Lower leg skin (tissue), 4 donors: ENCODE data around the gene CACNA1D. TPM values are rescaled to one million over a fixed set of nuclear protein-coding genes. Genes with fewer than 3 reads are reported as not detected.

Experiments used
- DNase-seq, 2 donors: peaks; one replicate each; pipeline ENCODE4 v3.0.0-alpha.2; 2019; ENCODE audit warnings: low spot score in 2 of 2
- H3K4me3 ChIP-seq: fragments of 200-600 bp; sonication (generic); 2 replicates; pipeline ENCODE4 v1.5.1; 2017; ENCODE audit warnings: mild to moderate bottlenecking, low read depth; ENCODE audit not compliant: poor library complexity, severe bottlenecking
- CTCF ChIP-seq, 3 donors: fragments of 450-650 bp; IDR thresholded peaks; one replicate each; pipeline ENCODE4 v1.5.1; 2016; ENCODE audit warnings: antibody characterized with exemption in 3 of 3, mild to moderate bottlenecking in 3 of 3, moderate library complexity in 2 of 3
- POLR2A ChIP-seq, 2 donors: fragments of 450-650 bp; IDR thresholded peaks; one replicate each; pipeline ENCODE4 v1.6.1; 2016 to 2017; ENCODE audit warnings: antibody characterized with exemption in 2 of 2, mild to moderate bottlenecking in 1 of 2, moderate library complexity in 1 of 2
- WGBS, 2 donors: methylation state at CpG; one replicate each; pipeline ENCODE4 v1.1.5; 2018; 5-methylcytosine and 5-hydroxymethylcytosine counted together
- intact Hi-C: fragments of 100-400 bp; cut with DNase I; formaldehyde crosslinking; loops from one replicate; pipeline ENCODE4 v1.15.0; 2023; ENCODE audit warnings: low total_unique reads
- total RNA-seq, 4 donors: library from RNA; depleted of rRNA; stranded (reverse); fragments of >200 nt; gene quantifications; one replicate each; pipeline ENCODE4 v1.1.0, GENCODE V29; 2016

CACNA1D gene
- total RNA-seq, 4 donors from 2014 or later, result 2.4 to 12.5 (median 5.6) TPM

- DNase-seq, result no peak
- intact Hi-C loops, result no loop called here
These were observed 227.0 kb downstream of the CACNA1D start for GRCh38 chr3:53721187-53722119.

DNA sequence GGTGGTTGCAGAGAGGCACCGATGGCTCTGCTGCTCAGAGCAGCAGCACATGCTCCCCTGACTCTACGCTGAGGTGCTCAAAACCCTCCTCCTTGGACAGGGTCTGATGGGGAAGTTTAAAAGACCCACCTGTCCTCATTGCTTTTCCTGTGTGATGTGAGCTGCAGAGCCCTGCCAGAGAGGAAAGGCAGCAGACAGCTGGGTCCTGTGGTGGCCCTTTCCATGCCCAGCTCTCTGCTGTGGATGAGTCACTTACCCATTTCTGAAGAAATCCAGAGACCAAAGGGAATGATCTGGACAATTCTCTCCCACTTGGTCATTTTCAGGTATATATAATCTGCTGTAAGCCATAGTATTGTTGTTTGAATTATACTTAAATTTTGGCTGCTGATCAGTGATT lies 230.2 kb downstream of the CACNA1D start:
- no peak for TF ChIP-seq CTCF (IDR thresholded peaks at IDR 0.05)
- no peak for TF ChIP-seq POLR2A (IDR thresholded peaks at IDR 0.05)
- WGBS, 2 donors, result 76 to 100% methylated on average over 2 of the region's 2 CpGs
- intact Hi-C loops, result no loop called here

More at GRCh38 chr3:53721187-53722119, 227.0 kb downstream of the CACNA1D start:
- H3K4me3 ChIP-seq, result no peak overlapping the region
- 48 to 56% methylated on average over 6 of the region's 6 CpGs for WGBS, 2 donors
- no peak for TF ChIP-seq POLR2A (IDR thresholded peaks at IDR 0.05)
- no peak for TF ChIP-seq CTCF (IDR thresholded peaks at IDR 0.05)

DNA sequence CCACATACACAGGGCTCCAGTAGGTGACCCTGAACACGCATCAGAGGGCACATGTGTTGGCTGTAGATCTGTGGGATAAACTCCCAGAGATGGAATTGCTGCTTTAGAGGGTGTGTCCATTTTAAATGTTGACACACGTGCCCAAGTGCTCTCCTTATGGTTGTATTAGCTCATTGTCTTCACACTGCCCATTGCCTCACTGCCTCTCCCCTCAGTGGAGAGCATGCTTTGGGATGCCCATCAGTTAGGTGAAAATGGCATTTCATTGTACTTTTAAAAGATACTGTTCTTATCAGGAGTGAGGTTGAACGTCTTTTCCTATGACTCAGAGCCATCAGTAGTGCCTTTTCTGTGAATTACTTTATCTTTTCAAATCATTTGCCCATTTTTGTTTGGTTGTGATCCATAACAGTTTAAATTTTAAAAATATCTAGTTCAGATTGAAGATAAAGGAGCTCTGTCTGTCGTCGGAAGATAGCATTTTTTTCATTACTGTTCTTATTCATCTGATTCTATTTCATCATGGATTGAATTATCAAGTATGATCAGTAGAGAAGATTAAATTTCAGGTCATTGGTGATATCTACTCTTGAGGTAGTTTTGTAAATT lies 231.1 kb downstream of the CACNA1D start:
- H3K4me3 ChIP-seq, result no peak overlapping the region
- WGBS, 2 donors, result 72 to 77% methylated on average over 5 of the region's 5 CpGs
- DNase-seq, result no peak
- intact Hi-C loops, result no loop called here
- TF ChIP-seq POLR2A (IDR thresholded peaks at IDR 0.05) (no peak), CTCF (IDR thresholded peaks at IDR 0.05) (no peak)

More for the DNA sequence above, 230.2 kb downstream of the CACNA1D start:
- DNase-seq, result no peak
- no peak overlapping the region for H3K4me3 ChIP-seq

DNA sequence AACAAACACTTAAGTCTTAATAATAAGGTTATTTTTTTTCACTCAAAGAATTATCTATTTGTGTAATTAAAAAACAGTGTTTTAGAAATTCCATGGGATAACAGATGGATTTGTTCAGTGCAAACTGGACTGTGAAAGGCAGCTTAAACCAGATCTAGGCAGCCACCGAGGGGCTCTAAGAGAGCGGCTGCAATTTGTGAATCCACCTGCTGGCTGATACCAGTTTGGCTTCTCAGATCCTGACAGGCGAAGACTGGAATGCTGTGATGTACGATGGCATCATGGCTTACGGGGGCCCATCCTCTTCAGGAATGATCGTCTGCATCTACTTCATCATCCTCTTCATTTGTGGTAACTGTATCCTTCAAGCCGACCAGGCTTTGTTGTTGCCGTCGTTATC lies 232.2 kb downstream of the CACNA1D start:
- intact Hi-C loops, result no loop called here
- TF ChIP-seq POLR2A (IDR thresholded peaks at IDR 0.05) (no peak), CTCF (IDR thresholded peaks at IDR 0.05) (no peak)
- WGBS, 2 donors, result 85% methylated on average over 9 of the region's 9 CpGs
- H3K4me3 ChIP-seq, result no peak overlapping the region
- DNase-seq, result no peak

GRCh38 chr3:53728606-53729005 lies 234.2 kb downstream of the CACNA1D start:
- H3K4me3 ChIP-seq, result no peak overlapping the region
- no peak for DNase-seq
- no peak for TF ChIP-seq POLR2A (IDR thresholded peaks at IDR 0.05)
- intact Hi-C loops, result no loop called here

GRCh38 chr3:53729159-53729558 lies 234.7 kb downstream of the CACNA1D start:
- intact Hi-C loops, result no loop called here
- no peak overlapping the region for H3K4me3 ChIP-seq
- TF ChIP-seq CTCF (IDR thresholded peaks at IDR 0.05), result no peak
- TF ChIP-seq POLR2A (IDR thresholded peaks at IDR 0.05), result no peak
- 83 to 86% methylated on average over 6 of the region's 6 CpGs for WGBS, 2 donors
- no peak for DNase-seq
